ENCODE measurements around the gene NR2F1.

Gene NR2F1

DNA sequence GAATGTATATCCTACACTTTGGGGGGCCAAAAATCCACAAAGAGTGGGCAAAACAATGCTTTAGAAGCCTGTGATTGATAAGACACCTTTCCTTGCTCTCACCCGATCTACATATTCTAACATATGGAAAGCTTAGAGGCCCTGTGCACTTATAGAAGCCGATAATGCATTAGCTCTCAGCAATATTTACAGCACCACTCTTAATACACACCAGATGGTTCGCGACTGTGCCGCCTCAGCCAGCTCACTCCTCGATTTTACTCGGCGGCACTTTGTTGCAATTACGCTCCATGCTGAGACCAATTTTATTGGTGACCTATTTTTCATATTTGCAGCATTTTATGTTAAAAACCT is 18.8 kb downstream of the NR2F1 start:
- H3K4me3 ChIP-seq (ENCODE audit: low read depth, low read length) = no peak overlapping the region
- H3K4me1 ChIP-seq (ENCODE audit: control insufficient read depth, insufficient read depth, low read length) = peaks cover 35% of the 10 kb centered on the region
- no peaks in the 10 kb centered on the region for H3K36me3 ChIP-seq (ENCODE audit: control insufficient read depth, insufficient read depth, low read length)
- no peak overlapping the region for H3K27ac ChIP-seq (ENCODE audit: low read depth, low read length)
- peaks cover 100% of the 10 kb centered on the region for H3K27me3 ChIP-seq (ENCODE audit: control insufficient read depth, insufficient read depth, low read length)
- no peak overlapping the region for H3K9ac ChIP-seq (ENCODE audit: low read depth, low read length)
- H3K9me3 ChIP-seq (ENCODE audit: control insufficient read depth, insufficient read depth, low read length) = no peaks in the 10 kb centered on the region

DNA sequence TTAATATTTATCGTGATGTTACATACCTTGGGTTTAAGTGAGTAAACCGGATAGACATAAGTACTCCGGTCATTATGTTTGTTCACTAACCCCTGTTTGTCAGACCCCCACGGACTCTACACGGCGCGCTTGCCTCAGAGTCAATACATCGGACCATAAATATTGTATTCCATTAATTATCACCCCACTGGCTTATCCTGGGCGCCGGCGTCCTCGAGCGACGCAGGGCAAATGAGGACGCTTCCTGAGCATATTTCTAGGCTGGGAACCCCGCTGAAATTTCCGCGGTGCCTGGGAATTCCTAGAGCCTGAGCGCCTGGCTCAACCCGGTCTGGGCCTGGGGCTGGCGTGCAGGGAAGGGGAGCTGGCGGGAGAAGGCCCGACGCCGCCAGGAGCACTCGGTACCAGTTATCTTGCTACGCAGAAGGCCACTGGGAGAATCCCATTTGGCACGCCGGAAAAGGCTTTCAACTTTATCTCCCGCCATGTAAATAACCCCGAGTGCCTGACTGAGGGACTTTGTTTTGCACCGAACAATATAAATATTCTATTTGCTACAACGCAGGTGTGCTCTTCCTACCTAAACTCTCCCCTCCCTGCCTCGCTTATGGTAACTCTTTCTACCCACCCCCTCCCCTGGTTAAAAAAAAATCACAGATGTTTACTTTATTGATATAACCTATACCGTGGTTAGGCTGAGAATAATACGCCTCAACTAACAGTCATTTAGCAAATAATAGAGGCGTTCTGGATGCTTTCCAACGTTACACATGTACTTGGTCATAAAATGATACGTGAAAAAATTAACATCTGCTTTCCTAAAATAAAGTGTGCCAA is 19.4 kb downstream of the NR2F1 start:
- Histone ChIP-seq H3K9ac (ENCODE audit: low read depth, low read length) (no peak overlapping the region), H3K36me3 (ENCODE audit: control insufficient read depth, insufficient read depth, low read length) (no peaks in the 10 kb centered on the region), H3K9me3 (ENCODE audit: control insufficient read depth, insufficient read depth, low read length) (no peaks in the 10 kb centered on the region), H3K27me3 (ENCODE audit: control insufficient read depth, insufficient read depth, low read length) (peaks cover 100% of the 10 kb centered on the region), H3K27ac (ENCODE audit: low read depth, low read length) (no peak overlapping the region), H3K4me3 (ENCODE audit: low read depth, low read length) (0 out of 2 replicates have a peak overlapping the region, but pooled peaks have one; percentile 11), H3K4me1 (ENCODE audit: control insufficient read depth, insufficient read depth, low read length) (peaks cover 37% of the 10 kb centered on the region)

DNA sequence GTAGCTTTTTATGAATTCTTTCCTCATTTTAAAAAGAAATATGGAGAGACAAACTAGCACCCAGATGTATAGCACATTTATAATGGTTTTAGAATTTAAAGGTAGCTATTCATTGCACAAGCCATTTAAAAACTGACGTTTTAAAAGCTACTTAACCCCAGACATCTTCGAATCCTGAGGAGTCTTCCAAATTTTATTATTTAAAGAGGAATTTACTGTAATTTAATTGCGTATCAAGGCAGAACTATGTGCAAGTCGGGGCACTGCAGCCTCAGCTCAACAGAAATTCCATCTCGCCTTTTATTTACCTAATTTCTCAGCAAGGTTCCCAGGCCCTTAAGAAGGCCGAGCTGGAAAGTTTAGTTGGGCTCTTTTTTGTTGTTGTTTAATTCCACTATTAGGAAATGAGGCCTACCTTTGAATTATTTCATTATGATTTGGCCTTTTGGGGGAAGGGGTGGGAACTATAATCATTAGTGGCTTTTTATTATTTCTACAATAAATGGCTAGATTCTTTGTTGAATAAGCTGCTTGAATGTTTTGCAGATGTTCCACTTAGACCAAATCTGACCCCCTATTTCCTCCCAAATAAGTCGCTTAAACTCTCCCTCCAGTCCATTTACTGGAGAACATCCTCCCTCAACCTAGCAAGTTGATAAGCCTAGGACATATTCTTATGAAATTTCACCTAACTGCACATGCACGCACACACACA is 20.2 kb downstream of the NR2F1 start:
- Histone ChIP-seq H3K36me3 (ENCODE audit: control insufficient read depth, insufficient read depth, low read length) (no peaks in the 10 kb centered on the region), H3K27ac (ENCODE audit: low read depth, low read length) (no peak overlapping the region), H3K9me3 (ENCODE audit: control insufficient read depth, insufficient read depth, low read length) (no peaks in the 10 kb centered on the region), H3K4me1 (ENCODE audit: control insufficient read depth, insufficient read depth, low read length) (peaks cover 41% of the 10 kb centered on the region), H3K27me3 (ENCODE audit: control insufficient read depth, insufficient read depth, low read length) (peaks cover 99% of the 10 kb centered on the region), H3K4me3 (ENCODE audit: low read depth, low read length) (no peak overlapping the region), H3K9ac (ENCODE audit: low read depth, low read length) (no peak overlapping the region)

DNA sequence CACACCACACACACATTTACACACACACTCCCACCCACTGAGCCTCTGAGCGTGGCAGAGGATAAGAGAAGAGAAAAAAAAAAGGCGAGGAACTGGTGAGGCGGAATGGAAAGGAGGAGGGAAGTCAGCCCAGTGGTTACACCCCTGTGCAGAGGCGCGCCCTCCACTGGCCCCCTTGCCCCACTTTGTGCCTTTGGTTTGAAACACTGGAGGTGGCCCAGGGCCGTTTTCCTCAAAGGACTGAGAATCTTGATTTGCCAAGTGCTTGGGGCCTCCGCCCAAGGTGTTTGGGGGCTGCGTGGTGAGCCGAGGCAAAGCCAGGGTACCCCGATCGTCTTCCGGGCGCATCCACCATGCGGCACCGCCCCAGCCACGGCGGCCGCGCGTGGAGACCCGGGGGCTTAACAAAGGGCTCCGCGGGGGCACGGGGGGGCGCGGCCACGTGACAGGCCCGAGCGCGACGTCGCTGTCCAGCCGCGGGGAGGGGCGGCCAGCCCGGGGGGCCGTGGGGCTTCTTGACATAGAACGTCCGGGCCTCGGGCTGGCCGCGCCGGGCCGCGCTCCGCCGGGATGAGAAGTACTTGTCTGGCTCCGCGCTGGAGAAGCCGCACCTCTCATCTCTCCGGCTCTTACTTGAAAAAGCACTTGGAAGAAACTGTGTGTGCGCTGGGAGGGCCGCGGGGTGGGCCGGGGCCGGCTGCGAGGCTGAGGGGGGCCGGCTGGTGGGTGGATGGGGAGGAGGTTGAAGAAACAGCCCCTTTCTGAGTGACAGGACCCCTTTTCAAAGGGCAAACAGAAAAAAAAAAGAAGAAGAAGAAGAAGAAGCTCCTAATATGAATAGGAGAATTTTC is 21.0 kb downstream of the NR2F1 start:
- Histone ChIP-seq H3K36me3 (ENCODE audit: control insufficient read depth, insufficient read depth, low read length) (no peaks in the 10 kb centered on the region), H3K27me3 (ENCODE audit: control insufficient read depth, insufficient read depth, low read length) (peaks cover 99% of the 10 kb centered on the region), H3K4me3 (ENCODE audit: low read depth, low read length) (no peak overlapping the region), H3K9ac (ENCODE audit: low read depth, low read length) (no peak overlapping the region), H3K9me3 (ENCODE audit: control insufficient read depth, insufficient read depth, low read length) (no peaks in the 10 kb centered on the region), H3K4me1 (ENCODE audit: control insufficient read depth, insufficient read depth, low read length) (peaks cover 43% of the 10 kb centered on the region), H3K27ac (ENCODE audit: low read depth, low read length) (no peak overlapping the region)

DNA sequence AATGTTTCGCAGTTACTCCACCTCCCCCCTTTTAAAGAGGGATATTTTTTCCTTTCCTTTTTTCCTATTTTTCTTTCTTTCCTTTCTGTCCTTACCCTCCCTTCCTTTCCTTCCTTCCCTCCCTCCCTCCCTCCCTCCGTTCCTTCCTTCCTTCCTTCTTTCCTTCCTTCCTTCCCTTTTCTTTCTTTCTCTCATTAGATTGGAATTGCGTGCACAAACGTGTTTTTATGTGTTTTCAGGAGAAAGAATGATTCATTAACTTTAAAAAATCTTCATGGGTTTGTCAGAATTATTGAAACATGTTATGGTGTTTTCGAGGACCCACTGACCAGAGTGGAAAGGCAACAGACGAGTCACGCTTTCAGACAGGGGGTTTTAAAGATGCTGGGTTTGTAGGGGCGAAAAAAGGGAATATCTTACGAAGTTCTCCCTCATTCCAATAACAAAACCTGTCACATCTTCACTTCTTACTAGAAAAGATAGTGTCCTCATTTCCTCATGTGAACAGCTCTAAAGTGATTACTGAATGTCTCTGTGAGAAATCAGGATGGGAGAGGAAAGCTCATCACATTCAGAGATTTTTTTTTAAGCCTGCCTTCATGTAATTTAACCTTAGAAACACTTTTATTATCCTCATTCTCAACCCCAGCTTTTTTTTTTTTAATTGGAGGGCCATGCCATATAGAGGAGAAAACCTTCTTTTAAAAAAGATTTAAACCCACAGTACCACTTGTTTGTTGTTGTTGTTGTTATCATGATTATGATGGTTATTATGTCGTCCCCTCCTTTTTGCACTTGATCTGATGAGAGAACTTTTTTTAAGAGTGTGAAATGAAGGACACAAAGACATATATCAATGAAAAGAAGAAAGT is 21.9 kb downstream of the NR2F1 start:
- H3K27me3 ChIP-seq (ENCODE audit: control insufficient read depth, insufficient read depth, low read length) = peaks cover 99% of the 10 kb centered on the region
- H3K27ac ChIP-seq (ENCODE audit: low read depth, low read length) = no peak overlapping the region
- H3K9me3 ChIP-seq (ENCODE audit: control insufficient read depth, insufficient read depth, low read length) = no peaks in the 10 kb centered on the region
- H3K4me1 ChIP-seq (ENCODE audit: control insufficient read depth, insufficient read depth, low read length) = peaks cover 39% of the 10 kb centered on the region
- no peak overlapping the region for H3K9ac ChIP-seq (ENCODE audit: low read depth, low read length)
- no peaks in the 10 kb centered on the region for H3K36me3 ChIP-seq (ENCODE audit: control insufficient read depth, insufficient read depth, low read length)
- H3K4me3 ChIP-seq (ENCODE audit: low read depth, low read length) = no peak overlapping the region

DNA sequence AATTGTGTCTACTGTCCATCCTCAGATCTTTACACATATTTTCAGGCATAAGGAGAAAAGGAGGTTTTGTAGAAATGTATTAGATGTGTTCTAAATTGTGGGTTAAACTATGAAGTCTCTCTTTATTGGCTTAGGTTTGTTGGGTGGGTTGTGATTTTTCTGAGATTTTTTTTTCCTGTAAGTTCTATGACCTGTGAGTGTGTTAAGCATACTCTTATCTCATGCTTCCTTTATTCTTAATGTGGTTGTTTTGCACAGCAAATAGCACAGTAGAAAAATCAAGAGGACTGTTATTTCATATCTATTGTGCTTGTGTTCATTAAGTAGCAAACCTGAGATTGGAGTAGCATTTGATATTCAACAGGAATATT is 23.3 kb downstream of the NR2F1 start:
- no peak overlapping the region for H3K9ac ChIP-seq (ENCODE audit: low read depth, low read length)
- no peaks in the 10 kb centered on the region for H3K9me3 ChIP-seq (ENCODE audit: control insufficient read depth, insufficient read depth, low read length)
- no peak overlapping the region for H3K27ac ChIP-seq (ENCODE audit: low read depth, low read length)
- H3K4me3 ChIP-seq (ENCODE audit: low read depth, low read length) = no peak overlapping the region
- H3K4me1 ChIP-seq (ENCODE audit: control insufficient read depth, insufficient read depth, low read length) = peaks cover 51% of the 10 kb centered on the region
- no peaks in the 10 kb centered on the region for H3K36me3 ChIP-seq (ENCODE audit: control insufficient read depth, insufficient read depth, low read length)
- peaks cover 99% of the 10 kb centered on the region for H3K27me3 ChIP-seq (ENCODE audit: control insufficient read depth, insufficient read depth, low read length)

DNA sequence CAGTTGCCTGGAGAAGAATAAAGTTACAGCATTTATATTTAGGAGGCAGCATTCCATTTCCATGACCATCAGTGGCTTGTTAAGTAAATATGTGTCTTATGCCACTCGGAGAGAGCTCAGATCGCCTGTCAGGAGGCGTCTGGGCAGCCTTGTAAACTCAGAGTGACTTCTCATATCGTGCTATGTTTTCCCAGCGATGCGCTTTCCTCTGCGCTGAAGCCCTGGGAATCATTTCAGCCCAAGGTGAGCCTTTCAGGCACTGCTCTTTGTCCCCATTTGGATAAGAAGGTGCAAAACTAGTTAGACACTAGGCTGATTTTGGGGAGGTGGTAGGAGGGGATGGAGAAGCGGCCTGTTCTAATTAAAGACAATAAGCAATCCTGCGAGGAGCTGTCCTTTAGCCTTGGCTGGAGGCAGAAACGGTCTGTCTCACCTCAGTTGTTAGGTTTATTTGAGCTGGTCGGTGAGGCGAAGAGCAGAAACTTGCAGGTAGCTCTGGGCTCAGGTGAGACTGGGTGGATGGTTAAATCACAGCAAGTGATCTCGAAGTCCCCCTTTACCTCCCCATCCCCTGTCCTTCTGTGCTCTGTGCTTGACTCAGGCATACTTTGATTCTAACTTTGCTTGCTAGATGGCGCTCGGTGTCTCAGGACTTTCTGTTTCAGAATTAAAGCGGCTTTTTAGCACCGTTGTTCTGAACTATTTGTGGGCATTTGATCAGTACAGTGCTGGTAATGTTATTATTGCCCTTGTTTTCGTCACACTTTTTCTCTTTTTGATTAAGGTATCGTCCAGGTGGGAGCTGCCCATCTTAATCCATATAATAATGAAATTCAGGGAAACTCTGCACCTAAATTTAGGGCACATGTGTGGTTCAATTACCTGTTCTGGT is 24.6 kb downstream of the NR2F1 start:
- H3K36me3 ChIP-seq (ENCODE audit: control insufficient read depth, insufficient read depth, low read length) = no peaks in the 10 kb centered on the region
- no peak overlapping the region for H3K9ac ChIP-seq (ENCODE audit: low read depth, low read length)
- H3K27me3 ChIP-seq (ENCODE audit: control insufficient read depth, insufficient read depth, low read length) = peaks cover 98% of the 10 kb centered on the region

DNA sequence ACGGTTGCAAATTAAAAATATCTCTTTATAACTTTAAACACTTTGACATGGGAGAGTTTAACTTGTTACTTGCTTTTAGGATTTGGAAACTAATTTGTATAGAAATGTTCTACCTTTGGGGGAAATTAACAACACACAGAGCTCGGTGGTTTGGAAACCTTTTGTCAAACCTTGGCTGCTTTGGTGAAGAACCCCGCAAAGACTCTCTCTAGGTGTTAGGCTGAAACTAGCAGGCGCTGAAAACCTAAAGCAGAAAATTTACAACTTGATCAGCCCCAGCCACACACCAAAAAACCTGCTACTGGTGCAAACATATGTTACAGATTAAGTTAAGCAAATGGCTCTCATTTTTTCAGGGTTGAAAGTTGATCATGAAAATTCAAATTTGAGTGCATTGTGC is 25.8 kb downstream of the NR2F1 start:
- Histone ChIP-seq H3K9me3 (ENCODE audit: control insufficient read depth, insufficient read depth, low read length) (no peaks in the 10 kb centered on the region), H3K27ac (ENCODE audit: low read depth, low read length) (no peak overlapping the region), H3K9ac (ENCODE audit: low read depth, low read length) (no peak overlapping the region), H3K36me3 (ENCODE audit: control insufficient read depth, insufficient read depth, low read length) (no peaks in the 10 kb centered on the region), H3K4me1 (ENCODE audit: control insufficient read depth, insufficient read depth, low read length) (peaks cover 48% of the 10 kb centered on the region), H3K4me3 (ENCODE audit: low read depth, low read length) (no peak overlapping the region), H3K27me3 (ENCODE audit: control insufficient read depth, insufficient read depth, low read length) (peaks cover 98% of the 10 kb centered on the region)

More for the DNA sequence above, 24.6 kb downstream of the NR2F1 start:
- H3K4me3 ChIP-seq (ENCODE audit: low read depth, low read length) = peak overlapping the region; percentile 22; the same call in 1 of the 2 replicates
- H3K4me1 ChIP-seq (ENCODE audit: control insufficient read depth, insufficient read depth, low read length) = peaks cover 51% of the 10 kb centered on the region
- no peaks in the 10 kb centered on the region for H3K9me3 ChIP-seq (ENCODE audit: control insufficient read depth, insufficient read depth, low read length)
- no peak overlapping the region for H3K27ac ChIP-seq (ENCODE audit: low read depth, low read length)

DNA sequence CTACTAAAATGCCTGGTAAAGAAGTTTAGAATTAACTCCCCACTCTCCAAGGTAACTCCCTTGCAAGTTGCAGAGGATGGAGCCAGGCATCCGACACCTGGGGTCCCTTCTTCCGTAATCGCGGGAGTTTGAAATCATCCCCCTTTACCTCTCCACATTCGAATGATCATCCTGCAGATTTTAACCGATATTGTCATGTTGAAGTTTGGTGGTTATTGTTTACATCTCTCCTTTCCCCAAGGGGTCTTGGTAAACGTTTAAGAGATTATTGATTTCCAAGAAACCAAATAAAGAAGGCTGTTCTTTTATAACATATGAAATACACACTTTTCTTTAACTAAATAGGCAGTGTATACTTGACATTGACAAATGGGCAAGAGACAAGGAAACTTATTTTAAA is 26.7 kb downstream of the NR2F1 start:
- H3K4me1 ChIP-seq (ENCODE audit: control insufficient read depth, insufficient read depth, low read length) = peaks cover 48% of the 10 kb centered on the region

More for the DNA sequence above, 26.7 kb downstream of the NR2F1 start:
- no peak overlapping the region for H3K9ac ChIP-seq (ENCODE audit: low read depth, low read length)
- H3K27ac ChIP-seq (ENCODE audit: low read depth, low read length) = no peak overlapping the region
- H3K36me3 ChIP-seq (ENCODE audit: control insufficient read depth, insufficient read depth, low read length) = no peaks in the 10 kb centered on the region
- no peak overlapping the region for H3K4me3 ChIP-seq (ENCODE audit: low read depth, low read length)
- peaks cover 98% of the 10 kb centered on the region for H3K27me3 ChIP-seq (ENCODE audit: control insufficient read depth, insufficient read depth, low read length)
- no peaks in the 10 kb centered on the region for H3K9me3 ChIP-seq (ENCODE audit: control insufficient read depth, insufficient read depth, low read length)
